Kidney tubule cell (primary cell): ENCODE results near the gene FAM83B.

Experiments used
- DNase-seq: peaks from one replicate; pipeline ENCODE4 v3.0.0-alpha.2; 2018; ENCODE audit warnings: low spot score

The FAM83B gene

DNA sequence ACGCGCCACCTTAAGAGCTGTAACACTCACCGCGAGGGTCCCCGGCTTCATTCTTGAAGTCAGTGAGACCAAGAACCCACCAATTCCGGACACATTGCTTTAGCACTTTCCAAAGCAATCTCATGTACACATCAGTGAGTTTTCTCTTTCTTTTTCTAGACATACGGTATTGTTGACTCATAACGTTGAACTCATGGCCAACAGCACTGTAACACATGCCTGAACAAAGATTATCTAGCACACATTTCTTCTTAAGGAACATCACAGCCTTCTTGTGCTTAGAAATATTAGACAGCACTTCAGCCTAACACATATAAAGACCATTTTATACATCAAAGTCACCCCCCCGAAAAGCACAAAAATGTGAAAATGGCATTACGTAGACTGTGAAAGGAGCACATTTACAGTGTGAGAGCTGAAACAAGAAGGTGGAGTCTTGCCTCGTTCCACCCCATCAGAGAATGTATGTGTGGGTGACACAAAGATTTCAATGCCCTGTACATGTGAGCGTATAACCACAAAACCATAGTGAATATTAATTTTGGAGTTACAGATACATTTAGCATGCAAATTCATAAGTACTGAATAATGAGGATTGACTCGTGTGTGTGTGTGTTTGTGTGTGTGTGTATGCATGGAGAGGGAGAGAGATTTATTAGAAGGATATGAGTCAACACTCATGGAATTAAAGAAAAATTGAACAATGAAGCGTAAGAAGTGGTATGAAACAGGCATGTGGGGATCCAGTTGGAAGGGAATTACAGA is 134.1 kb downstream of the FAM83B start:
- DNase-seq = peak; percentile 45

DNA sequence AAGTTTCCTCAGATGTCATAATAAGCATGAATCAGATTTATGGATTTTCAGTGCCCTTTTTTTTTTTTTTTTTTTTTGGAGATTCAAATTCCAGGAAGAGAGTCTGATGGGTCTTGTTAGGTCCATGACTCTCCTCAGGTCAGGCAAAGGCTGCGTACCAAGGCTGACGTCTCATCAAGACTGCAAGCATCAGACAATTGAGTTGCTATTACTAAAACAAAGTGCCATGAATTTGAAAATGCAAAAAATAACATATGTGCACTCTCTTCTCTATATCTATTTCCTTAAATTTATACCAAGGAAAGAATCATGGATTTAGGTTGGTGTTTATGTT is 134.7 kb downstream of the FAM83B start:
- DNase-seq = no peak

DNA sequence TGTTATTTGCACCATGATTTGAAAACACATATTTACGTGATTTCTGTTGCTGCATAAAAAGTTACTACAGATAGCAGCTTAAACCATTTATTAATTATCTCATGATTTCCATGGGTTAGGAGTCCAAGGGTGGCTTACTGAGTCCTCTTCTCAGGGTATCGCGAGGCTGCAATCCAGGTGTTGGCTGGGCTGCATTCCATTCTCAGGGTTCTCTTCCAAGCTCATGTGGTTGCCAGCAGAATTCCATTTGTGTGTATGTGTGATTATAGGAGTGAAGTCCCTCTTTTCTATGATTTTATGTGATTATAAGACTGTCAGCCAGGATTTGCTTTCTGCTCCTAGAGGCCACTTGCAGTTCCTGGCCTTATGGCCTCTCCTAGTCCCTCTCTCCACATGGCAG is 135.1 kb downstream of the FAM83B start:
- peak; percentile 36 for DNase-seq

DNA sequence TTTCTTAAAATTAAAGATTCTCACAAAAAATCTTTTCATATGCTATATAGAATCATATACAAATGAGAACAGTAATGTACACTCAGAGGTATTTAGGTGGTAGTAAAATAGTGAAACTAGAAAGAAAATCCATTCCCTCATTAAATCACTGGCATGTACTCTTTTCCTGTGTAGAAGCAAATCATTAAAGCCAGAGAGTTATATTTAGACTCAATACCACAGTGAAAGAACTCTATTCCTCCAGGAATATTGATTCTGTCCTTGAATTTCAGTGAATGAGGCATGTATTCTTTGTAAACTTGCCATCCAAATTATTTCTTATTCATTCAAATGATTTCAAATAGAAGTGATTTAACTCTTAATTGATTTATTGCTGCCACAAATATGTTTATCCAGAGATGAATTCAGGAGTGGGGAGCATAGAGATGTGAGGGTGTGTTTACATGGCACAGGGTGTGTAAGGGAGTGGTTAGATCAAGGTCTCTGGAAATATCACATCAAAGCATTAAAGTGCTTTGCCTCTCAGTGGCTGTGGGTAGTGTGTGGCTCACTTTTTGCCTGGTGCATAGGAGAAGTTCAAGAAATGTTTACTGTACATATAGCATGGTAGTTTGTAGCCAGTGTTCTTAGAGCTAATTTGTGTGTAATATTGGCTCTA is 141.2 kb downstream of the FAM83B start:
- DNase-seq = no peak

DNA sequence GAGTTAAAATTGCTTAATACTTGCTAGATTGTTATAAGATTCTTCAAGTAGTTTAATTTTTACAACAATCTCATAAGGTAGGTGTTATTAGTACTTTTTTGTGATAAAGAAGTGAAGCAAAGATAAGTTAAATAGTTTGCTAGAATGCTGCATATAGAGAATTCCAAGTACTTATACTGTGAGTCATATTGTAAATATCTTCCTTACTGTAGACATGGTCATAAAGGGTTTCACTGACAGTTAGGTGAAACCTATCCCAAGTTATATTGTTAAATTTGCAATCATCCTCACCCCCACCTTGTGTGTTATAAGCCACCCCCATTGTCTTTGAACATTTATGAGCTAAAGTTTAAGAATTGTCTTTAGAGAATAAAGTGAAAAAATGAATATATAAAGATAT is 142.0 kb downstream of the FAM83B start:
- DNase-seq = peak; percentile 24

DNA sequence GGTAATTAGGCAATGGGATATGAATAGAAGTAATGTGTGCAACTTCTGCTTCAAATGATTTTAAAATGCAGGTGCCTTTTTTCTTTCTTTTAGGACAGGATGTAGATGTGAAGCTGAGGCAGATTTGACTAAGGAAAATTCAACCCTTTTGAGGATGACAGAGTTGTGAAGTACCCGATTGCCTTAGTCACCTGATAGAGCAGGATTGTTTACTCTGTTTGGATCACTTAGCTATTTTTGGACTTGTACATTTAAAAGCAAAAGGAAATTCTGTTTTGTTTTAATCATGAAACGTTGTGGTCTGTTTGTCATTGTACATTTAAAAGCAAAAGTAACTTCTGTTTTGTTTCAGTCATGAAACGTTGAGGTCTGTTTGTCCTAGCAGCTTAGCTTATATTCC is 143.4 kb downstream of the FAM83B start:
- peak; percentile 35 for DNase-seq
